Activated CD4-positive, alpha-beta T cell treated with anti-CD3 and anti-CD28 coated beads, Interleukin-2, amount 10 ng/mL, durations not matched to agents 7 days and 5 days (primary cell): ENCODE measurements around the gene REEP6. TPM values are rescaled to one million over a fixed set of nuclear protein-coding genes. Genes with fewer than 3 reads are reported as not detected.
"Not testable (repeated sequence)": the region's sequence is repeated elsewhere in the genome, so short reads cannot be mapped to it uniquely, and the experiment has no call there.

Experiments used
- CTCF ChIA-PET: fragments of 350-600 bp; sonication (Branson Sonifier 250); formaldehyde crosslinking; loops from one replicate; lab custom pipeline; 2021; ENCODE audit warnings: antibody characterized with exemption; lab: Charles Lee
- POLR2A ChIA-PET: fragments of 350-600 bp; sonication (Branson Sonifier 250); formaldehyde crosslinking; loops from one replicate; lab custom pipeline; 2021; ENCODE audit warnings: antibody characterized with exemption; lab: Charles Lee
- DNase-seq: peaks from one replicate; pipeline ENCODE4 v3.0.0-alpha.2; 2020
- H3K27ac Mint-ChIP-seq: one replicate; pipeline ENCODE4 v1.8.0; 2021; ENCODE audit warnings: mild to moderate bottlenecking, moderate library complexity, mixed read lengths
- H3K27me3 Mint-ChIP-seq: one replicate; pipeline ENCODE4 v1.8.0; 2021; ENCODE audit warnings: mixed read lengths
- H3K36me3 Mint-ChIP-seq: one replicate; pipeline ENCODE4 v1.8.0; 2021; ENCODE audit warnings: low read depth, mixed read lengths
- H3K4me1 Mint-ChIP-seq: one replicate; pipeline ENCODE4 v1.8.0; 2021; ENCODE audit warnings: mixed read lengths
- H3K4me3 Mint-ChIP-seq: one replicate; pipeline ENCODE4 v1.8.0; 2021; ENCODE audit warnings: mild to moderate bottlenecking, moderate library complexity, mixed read lengths
- H3K9me3 Mint-ChIP-seq: one replicate; pipeline ENCODE4 v1.8.0; 2021; ENCODE audit warnings: mixed read lengths
- total RNA-seq, 2 experiments: library from RNA; stranded (reverse); gene quantifications; one replicate each; pipeline ENCODE4 v1.2.3, GENCODE V29; 2021

Gene REEP6
- total RNA-seq, 2 experiments from 2014 or later = 1.6 to 1.8 TPM

- Mint-ChIP-seq H3K4me3 (peak overlapping the region; percentile 27), H3K4me1 (peaks cover 13% of the 10 kb centered on the region), H3K9me3 (no peaks in the 10 kb centered on the region), H3K27me3 (peaks cover 14% of the 10 kb centered on the region), H3K36me3 (no peaks in the 10 kb centered on the region), H3K27ac (no peak overlapping the region)
- DNase-seq = no peak
- ChIA-PET CTCF (interaction anchor here (1.3 to 1.5 kb wide), 3 partner anchors 13 to 20 kb away, joined by 3 to 6 read pairs (median 4); partner anchors contain the start of gene REEP6), POLR2A (no interaction called here)
Observed at GRCh38 chr19:1471010-1471514, 19.9 kb upstream of the REEP6 start.

GRCh38 chr19:1471515-1472160 lies 19.3 kb upstream of the REEP6 start:
- Mint-ChIP-seq H3K36me3 (no peaks in the 10 kb centered on the region), H3K9me3 (no peaks in the 10 kb centered on the region), H3K4me3 (peak overlapping the region; percentile 27), H3K27me3 (peaks cover 13% of the 10 kb centered on the region), H3K27ac (no peak overlapping the region), H3K4me1 (peaks cover 15% of the 10 kb centered on the region)
- POLR2A ChIA-PET = no interaction called here
- DNase-seq = no peak
- CTCF ChIA-PET = interaction anchor here (1.3 to 1.7 kb wide), 4 partner anchors 13 to 275 kb away, joined by 3 to 6 read pairs (median 4); partner anchors contain the start of gene REEP6

- CTCF ChIA-PET = interaction anchor here (1.3 to 1.7 kb wide), 3 partner anchors 14 to 274 kb away, joined by 3 to 4 read pairs (median 3); partner anchors contain the start of gene REEP6
- H3K36me3 Mint-ChIP-seq = no peaks in the 10 kb centered on the region
- H3K27ac Mint-ChIP-seq = no peak overlapping the region
- no peaks in the 10 kb centered on the region for H3K9me3 Mint-ChIP-seq
- H3K27me3 Mint-ChIP-seq = peaks cover 12% of the 10 kb centered on the region
- POLR2A ChIA-PET = no interaction called here
- no peak overlapping the region for H3K4me3 Mint-ChIP-seq
- peaks cover 19% of the 10 kb centered on the region for H3K4me1 Mint-ChIP-seq
- no peak for DNase-seq
Observed at GRCh38 chr19:1472231-1473084, 18.5 kb upstream of the REEP6 start.

GRCh38 chr19:1473085-1473851 lies 17.7 kb upstream of the REEP6 start:
- Mint-ChIP-seq H3K27ac (no peak overlapping the region), H3K4me1 (peaks cover 26% of the 10 kb centered on the region), H3K9me3 (no peaks in the 10 kb centered on the region), H3K36me3 (no peaks in the 10 kb centered on the region), H3K27me3 (peaks cover 12% of the 10 kb centered on the region), H3K4me3 (no peak overlapping the region)
- no peak for DNase-seq
- POLR2A ChIA-PET = no interaction called here
- CTCF ChIA-PET = interaction anchor here (0.8 to 1.7 kb wide), 2 partner anchors 17 to 273 kb away, joined by 3 read pairs; no protein-coding TSS in a partner anchor

GRCh38 chr19:1474011-1474764 lies 16.8 kb upstream of the REEP6 start:
- ChIA-PET POLR2A (no interaction called here), CTCF (interaction anchor here (0.8 to 0.9 kb wide), 2 partner anchors 18 to 30 kb away, joined by 3 read pairs; no protein-coding TSS in a partner anchor)
- H3K9me3 Mint-ChIP-seq = no peaks in the 10 kb centered on the region
- H3K4me1 Mint-ChIP-seq = peaks cover 29% of the 10 kb centered on the region
- H3K36me3 Mint-ChIP-seq = peaks cover 3% of the 10 kb centered on the region
- peaks cover 10% of the 10 kb centered on the region for H3K27me3 Mint-ChIP-seq
- no peak for DNase-seq
- no peak overlapping the region for H3K27ac Mint-ChIP-seq
- H3K4me3 Mint-ChIP-seq = no peak overlapping the region

- CTCF ChIA-PET = interaction anchor here (0.9 kb wide), 2 partner anchors 31 to 198 kb away, joined by 3 read pairs; no protein-coding TSS in a partner anchor
Observed at GRCh38 chr19:1474765-1475351, 16.1 kb upstream of the REEP6 start.

GRCh38 chr19:1475751-1476437 lies 15.1 kb upstream of the REEP6 start:
- POLR2A ChIA-PET = no interaction called here
- no peak overlapping the region for H3K4me3 Mint-ChIP-seq
- H3K27ac Mint-ChIP-seq = no peak overlapping the region
- no peak for DNase-seq
- CTCF ChIA-PET = interaction anchor here (0.6 to 0.9 kb wide), 2 partner anchors 197 to 616 kb away, joined by 3 to 6 read pairs; no protein-coding TSS in a partner anchor
- H3K9me3 Mint-ChIP-seq = no peaks in the 10 kb centered on the region
- peaks cover 6% of the 10 kb centered on the region for H3K27me3 Mint-ChIP-seq
- peaks cover 3% of the 10 kb centered on the region for H3K36me3 Mint-ChIP-seq
- peaks cover 31% of the 10 kb centered on the region for H3K4me1 Mint-ChIP-seq

More at GRCh38 chr19:1474765-1475351, 16.1 kb upstream of the REEP6 start:
- Mint-ChIP-seq H3K36me3 (peaks cover 3% of the 10 kb centered on the region), H3K9me3 (no peaks in the 10 kb centered on the region), H3K4me1 (peaks cover 34% of the 10 kb centered on the region), H3K27me3 (peaks cover 10% of the 10 kb centered on the region), H3K27ac (no peak overlapping the region), H3K4me3 (no peak overlapping the region)
- POLR2A ChIA-PET = no interaction called here
- DNase-seq = no peak

GRCh38 chr19:1477056-1477455 lies 13.9 kb upstream of the REEP6 start:
- H3K4me3 Mint-ChIP-seq = peak overlapping the region; percentile 51
- H3K9me3 Mint-ChIP-seq, H3K36me3 Mint-ChIP-seq, H3K27me3 Mint-ChIP-seq, H3K27ac Mint-ChIP-seq, POLR2A ChIA-PET, DNase-seq: not testable (repeated sequence)
- CTCF ChIA-PET = interaction anchor here (0.6 to 1.1 kb wide), 5 partner anchors 8 to 943 kb away, joined by 3 to 4 read pairs (median 3); no protein-coding TSS in a partner anchor
- H3K4me1 Mint-ChIP-seq = peaks cover 27% of the 10 kb centered on the region

- ChIA-PET CTCF (no interaction called here), POLR2A (interaction anchor here (0.6 kb wide), 1 partner anchor 35 kb away, joined by 5 read pairs; no protein-coding TSS in a partner anchor)
- peak within 1 kb of the TSS; percentile 97 for H3K27ac Mint-ChIP-seq
- no peaks in the 10 kb centered on the region for H3K9me3 Mint-ChIP-seq
- no peaks in the 10 kb centered on the region for H3K27me3 Mint-ChIP-seq
- peak; percentile 95 for DNase-seq
- H3K36me3 Mint-ChIP-seq = peaks cover 3% of the 10 kb centered on the region
- peaks cover 22% of the 10 kb centered on the region for H3K4me1 Mint-ChIP-seq
- H3K4me3 Mint-ChIP-seq = peak within 1 kb of the TSS; percentile 99
Observed at GRCh38 chr19:1478934-1479707, 11.9 kb upstream of the REEP6 start, which contains the start of gene C19orf25. Gene C19orf25, minus strand, starts transcription at chr19:1479215. Its CDS starts 312 bp downstream, at chr19:1478903.

GRCh38 chr19:1481224-1481892 lies 9.6 kb upstream of the REEP6 start:
- Mint-ChIP-seq H3K9me3 (no peaks in the 10 kb centered on the region), H3K27me3 (no peaks in the 10 kb centered on the region), H3K4me1 (peaks cover 22% of the 10 kb centered on the region), H3K27ac (no peak overlapping the region), H3K36me3 (peaks cover 3% of the 10 kb centered on the region), H3K4me3 (no peak overlapping the region)
- DNase-seq = no peak
- ChIA-PET CTCF (interaction anchor here (0.9 kb wide), 1 partner anchor 9 kb away, joined by 3 read pairs; the partner anchor contains the start of gene REEP6), POLR2A (no interaction called here)
